Activated gamma-delta T cell (primary cell): ENCODE data around the gene GSTM4.
"Not testable (repeated sequence)": the region's sequence is repeated elsewhere in the genome, so short reads cannot be mapped to it uniquely, and the experiment has no call there.

ENCODE experiments used
- DNase-seq: peaks from one replicate; lab custom pipeline; 2025; lab: John Stamatoyannopoulos, UW

The GSTM4 gene

GRCh38 chr1:109667452-109668122 lies 11.7 kb downstream of the GSTM4 start, which contains the start of gene GSTM2:
TSS of gene GSTM2 (plus strand) at chr1:109668057. CDS start at chr1:109668116, 59 bp downstream.
- DNase-seq = peak; percentile 27

DNA sequence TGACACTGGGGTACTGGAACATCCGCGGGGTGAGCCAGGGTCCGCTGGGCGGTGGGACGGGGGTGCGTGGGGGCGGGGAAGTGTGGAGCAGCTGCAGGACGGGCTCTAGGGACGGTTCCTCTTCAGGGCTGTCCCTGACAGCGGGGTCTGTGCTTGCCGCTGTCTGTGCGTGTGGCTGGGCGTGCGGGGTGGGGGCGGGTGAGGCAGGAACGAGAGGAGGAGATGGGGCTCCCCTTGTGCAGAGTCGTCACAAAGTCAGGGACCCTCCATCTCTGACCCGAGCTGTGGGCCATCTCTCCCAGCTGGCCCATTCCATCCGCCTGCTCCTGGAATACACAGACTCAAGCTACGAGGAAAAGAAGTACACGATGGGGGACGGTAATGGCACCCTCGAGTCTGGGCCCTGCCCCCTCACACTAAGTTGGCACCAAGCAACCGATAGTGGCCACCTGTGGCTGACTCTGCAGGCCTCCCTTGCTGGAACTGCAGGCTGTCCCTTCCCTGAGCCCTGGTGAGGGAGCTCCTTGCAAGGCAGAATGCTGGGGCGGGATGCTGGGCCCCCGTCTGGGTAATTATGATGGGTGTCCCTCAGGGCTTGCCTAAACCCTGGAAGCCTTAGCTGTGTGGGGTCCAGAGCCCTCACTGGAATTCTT lies 12.3 kb downstream of the GSTM4 start:
- DNase-seq = no peak

DNA sequence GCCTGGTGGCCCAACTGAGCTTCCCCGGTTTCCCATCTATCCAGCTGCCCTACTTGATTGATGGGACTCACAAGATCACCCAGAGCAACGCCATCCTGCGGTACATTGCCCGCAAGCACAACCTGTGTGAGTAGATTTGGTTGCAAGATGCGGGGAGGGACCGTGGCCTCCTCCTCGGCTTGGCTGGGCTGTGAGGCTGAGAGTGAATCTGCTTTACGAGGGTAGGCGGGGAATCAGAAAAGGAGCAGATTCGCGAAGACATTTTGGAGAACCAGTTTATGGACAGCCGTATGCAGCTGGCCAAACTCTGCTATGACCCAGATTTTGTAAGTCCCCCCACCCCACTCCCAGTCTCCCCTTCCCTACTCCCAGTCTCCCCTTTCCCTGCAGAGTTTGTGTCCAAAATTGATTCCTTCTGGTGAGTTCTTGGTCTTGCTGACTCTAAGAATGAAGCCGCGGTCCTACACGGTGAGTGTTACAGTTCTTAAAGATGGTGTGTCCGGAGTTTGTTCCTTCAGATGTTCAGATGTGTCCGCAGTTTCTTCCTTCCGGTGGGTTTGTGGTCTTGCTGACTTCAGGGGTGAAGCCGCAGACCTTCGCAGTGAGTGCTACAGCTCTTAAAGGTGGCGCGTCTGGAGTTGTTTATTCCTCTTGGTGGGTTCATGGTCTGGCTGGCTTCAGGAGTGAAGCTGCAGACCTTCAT lies 13.5 kb downstream of the GSTM4 start:
- no peak for DNase-seq

DNA sequence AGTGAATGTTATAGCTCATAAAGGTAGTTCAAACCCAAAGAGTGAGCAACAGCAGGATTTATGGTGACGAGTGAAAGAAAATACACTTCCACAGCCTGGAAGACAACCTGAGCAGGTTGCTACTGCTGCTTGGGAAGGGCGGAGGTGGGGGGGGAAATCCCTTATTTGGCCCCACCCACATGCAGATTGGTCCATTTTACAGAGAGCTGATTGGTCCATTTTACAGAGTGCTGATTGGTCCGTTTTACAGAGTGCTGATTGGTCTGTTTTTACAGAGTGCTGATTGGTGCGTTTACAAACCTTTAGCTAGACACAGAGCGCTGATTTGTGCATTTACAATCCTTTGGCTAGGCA lies 14.0 kb downstream of the GSTM4 start:
- DNase-seq = not testable (repeated sequence)

- DNase-seq = no peak
Observed at GRCh38 chr1:109671067-109671466, 15.2 kb downstream of the GSTM4 start.

- not testable (repeated sequence) for DNase-seq
Observed at GRCh38 chr1:109673861-109674260, 18.0 kb downstream of the GSTM4 start.

DNA sequence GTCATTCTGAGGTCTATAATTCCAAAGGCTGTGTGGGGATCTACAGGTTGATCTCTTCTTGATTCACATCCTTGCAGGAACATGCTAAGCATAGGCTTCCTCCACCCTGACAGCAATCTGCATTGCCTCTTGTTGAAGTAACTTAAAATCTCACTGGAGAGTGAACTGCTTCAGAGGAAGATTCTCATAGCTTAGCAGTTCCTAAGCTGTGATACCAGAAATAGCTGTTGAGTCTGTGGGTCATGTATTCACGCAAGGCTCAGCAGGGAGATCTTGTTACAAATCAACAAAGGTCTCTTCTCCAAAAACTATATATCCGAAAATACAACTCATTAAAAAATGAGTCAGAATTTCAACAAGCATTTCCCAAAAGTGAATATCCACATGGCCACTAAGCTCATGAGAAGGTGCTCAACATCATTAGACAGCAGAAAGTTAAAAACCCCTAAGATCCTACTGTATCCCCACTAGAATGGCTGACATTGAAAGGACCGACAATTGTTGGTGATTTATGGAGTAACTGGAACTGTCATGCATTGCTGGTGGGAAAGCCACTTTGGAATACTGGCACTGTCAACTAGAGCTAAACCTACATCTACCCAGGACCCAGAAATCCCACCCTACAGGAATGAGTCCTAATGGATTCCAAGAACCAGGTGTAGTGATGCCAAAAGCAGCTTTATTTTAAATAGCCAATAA lies 20.9 kb downstream of the GSTM4 start:
- not testable (repeated sequence) for DNase-seq

GRCh38 chr1:109677459-109677858 lies 21.6 kb downstream of the GSTM4 start:
- no peak for DNase-seq

GRCh38 chr1:109678637-109679036 lies 22.7 kb downstream of the GSTM4 start:
- DNase-seq = not testable (repeated sequence)

- DNase-seq = not testable (repeated sequence)
Observed at GRCh38 chr1:109684777-109685176, 28.9 kb downstream of the GSTM4 start.

GRCh38 chr1:109685399-109685798 lies 29.5 kb downstream of the GSTM4 start:
- not testable (repeated sequence) for DNase-seq

DNA sequence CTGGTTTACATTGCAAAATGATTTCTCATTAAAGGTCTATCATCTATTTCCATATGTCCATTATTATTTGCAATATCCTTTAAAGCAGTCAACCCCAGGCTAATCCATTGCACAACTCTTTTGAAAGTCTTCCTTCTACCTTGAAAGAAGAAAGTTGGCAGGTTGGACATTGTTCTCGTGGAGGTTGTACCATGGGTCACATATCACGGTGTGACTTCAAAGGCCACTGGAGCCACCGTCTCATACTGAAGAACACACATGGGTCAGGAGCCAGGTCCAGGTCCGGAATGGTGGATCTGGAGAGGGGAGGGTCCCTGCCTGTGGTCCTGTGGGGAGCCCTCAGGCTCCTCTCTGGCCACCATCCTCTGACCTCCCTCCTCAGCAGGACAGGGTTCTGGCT lies 30.0 kb downstream of the GSTM4 start:
- DNase-seq = not testable (repeated sequence)

DNA sequence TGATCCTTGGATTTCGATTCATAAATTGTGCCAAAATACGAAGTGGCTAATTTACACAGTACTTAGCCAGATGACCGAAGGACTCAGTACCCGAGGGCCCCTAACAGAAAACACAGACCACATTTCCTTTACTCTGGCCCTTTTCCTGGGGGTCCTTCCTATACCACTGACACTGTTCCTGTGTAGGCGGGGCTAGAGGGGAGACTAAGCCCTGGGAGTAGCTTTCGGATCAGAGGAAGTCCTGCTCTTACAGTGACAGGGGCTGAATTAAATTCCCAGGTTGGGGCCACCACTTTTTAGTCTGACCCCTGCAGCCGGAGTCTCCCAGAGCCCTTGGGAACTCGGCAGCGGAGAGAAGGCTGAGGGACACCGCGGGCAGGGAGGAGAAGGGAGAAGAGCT lies 31.2 kb downstream of the GSTM4 start:
- DNase-seq = not testable (repeated sequence)

GRCh38 chr1:109687641-109688499 lies 32.0 kb downstream of the GSTM4 start, which contains the start of gene GSTM1:
TSS of gene GSTM1 (plus strand) at chr1:109687817. CDS start at chr1:109687874, 57 bp downstream.
- DNase-seq = no peak

GRCh38 chr1:109689844-109690405 lies 34.0 kb downstream of the GSTM4 start:
- no peak for DNase-seq

GRCh38 chr1:109691759-109692158 lies 35.9 kb downstream of the GSTM4 start:
- DNase-seq = no peak

- DNase-seq = not testable (repeated sequence)
Observed at GRCh38 chr1:109694400-109694799, 38.5 kb downstream of the GSTM4 start.

DNA sequence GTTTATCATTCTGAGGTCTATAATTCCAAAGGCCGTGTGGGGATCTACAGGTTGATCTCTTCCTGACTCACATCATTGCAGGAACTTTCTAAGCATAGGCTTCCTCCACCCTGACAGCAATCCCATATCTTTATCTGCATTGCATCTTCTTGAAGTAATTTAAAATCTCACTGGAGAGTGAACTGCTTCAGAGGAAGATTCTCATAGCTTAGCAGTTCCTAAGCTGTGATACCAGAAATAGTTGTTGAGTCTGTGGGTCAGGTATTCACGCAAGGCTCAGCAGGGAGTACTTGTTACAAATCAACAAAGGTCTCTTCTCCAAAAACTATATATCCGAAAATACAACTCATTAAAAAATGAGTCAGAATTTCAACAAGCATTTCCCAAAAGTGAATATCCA lies 39.2 kb downstream of the GSTM4 start:
- DNase-seq = not testable (repeated sequence)

DNA sequence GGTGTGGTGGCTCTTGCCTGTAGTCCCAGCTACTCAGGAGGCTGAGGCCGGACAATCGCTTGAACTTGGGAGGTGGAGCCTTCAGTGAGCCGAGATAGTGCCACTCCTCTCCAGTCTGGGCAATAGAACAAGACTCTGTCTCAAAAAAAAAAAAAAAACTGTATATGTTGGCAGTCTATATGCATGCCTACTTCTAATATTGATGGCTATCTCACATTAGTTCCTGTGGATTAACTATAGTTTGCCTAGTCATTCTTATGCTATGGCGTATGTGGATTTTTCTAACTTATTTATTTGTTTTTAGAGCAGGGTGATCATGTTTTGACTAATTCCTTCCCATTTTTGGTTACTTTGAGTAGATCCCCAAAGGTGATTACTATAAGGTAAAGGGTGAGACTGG lies 41.2 kb downstream of the GSTM4 start:
- DNase-seq = no peak

DNA sequence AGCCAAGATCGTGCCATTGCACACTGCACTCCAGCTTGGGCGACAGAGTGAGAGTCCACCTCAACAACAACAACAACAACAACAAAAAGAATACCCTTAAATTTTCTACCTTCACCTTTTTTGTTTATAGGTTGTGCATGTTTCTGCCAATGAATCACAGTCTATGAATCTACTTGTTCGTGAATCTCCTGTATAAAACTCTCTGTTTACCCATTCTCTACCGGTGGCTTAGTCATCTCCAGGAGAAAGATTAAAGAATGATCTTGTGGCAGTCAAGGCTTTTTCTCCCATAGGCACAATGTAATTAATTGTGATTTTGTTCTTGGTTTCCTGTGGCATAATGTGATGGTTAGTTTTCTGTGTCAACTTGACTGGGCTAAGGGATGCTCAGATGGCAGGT lies 42.0 kb downstream of the GSTM4 start:
- not testable (repeated sequence) for DNase-seq

GRCh38 chr1:109702940-109703339 lies 47.0 kb downstream of the GSTM4 start:
- not testable (repeated sequence) for DNase-seq
